Endothelial cell of umbilical vein (primary cell): ENCODE data around the gene KCTD19. TPM values are rescaled to one million over a fixed set of nuclear protein-coding genes. Genes with fewer than 3 reads are reported as not detected.

Experiments used
- BruUV-seq: library from RNA; stranded (reverse); fragments of 400-500 nt; replicated peaks from 2 replicates; lab custom pipeline; 2021; lab: Mats Ljungman, UMichigan
- CTCF ChIA-PET: fragments of 300-600, 350-600 bp; sonication (Branson Sonifier 250); formaldehyde crosslinking; loops from one replicate; lab custom pipeline; 2021; ENCODE audit warnings: antibody characterized with exemption, inconsistent platforms; lab: Charles Lee
- POLR2A ChIA-PET: fragments of 300-600, 350-600 bp; sonication (Branson Sonifier 250); formaldehyde crosslinking; loops from one replicate; lab custom pipeline; 2021; ENCODE audit warnings: antibody characterized with exemption, inconsistent platforms; lab: Charles Lee
- DNase-seq: peaks from one replicate; pipeline ENCODE4 v3.0.0-alpha.2; 2011; ENCODE audit warnings: low read depth, low spot score
- FAIRE-seq: peaks from 2 replicates; lab custom pipeline; 2011; peaks lifted over from hg19 to GRCh38; lab: Jason Lieb, UNC
- H2AFZ ChIP-seq: 2 replicates; pipeline ENCODE4 v1.6.0; 2012; ENCODE audit warnings: low read depth, low read length, control low read depth, inconsistent platforms
- H3K27ac ChIP-seq: 2 replicates; pipeline ENCODE4 v1.5.1; 2011; ENCODE audit warnings: low read depth, mild to moderate bottlenecking, control low read depth, low read length, moderate library complexity; ENCODE audit not compliant: insufficient read depth
- H3K27me3 ChIP-seq, 2 experiments: 2 replicates each; pipeline versions ENCODE4 v1.6.0 to v1.6.1; 2011; ENCODE audit warnings: low read length in 2 of 2, mixed read lengths in 1 of 2; ENCODE audit not compliant: control insufficient read depth in 2 of 2, insufficient read depth in 2 of 2
- H3K36me3 ChIP-seq, 2 experiments: 2 replicates in 1 of 2; 3 replicates in 1 of 2; pipeline ENCODE4 v1.5.1; 2011; ENCODE audit warnings: low read length in 2 of 2, mild to moderate bottlenecking in 1 of 2, moderate library complexity in 1 of 2; ENCODE audit not compliant: control insufficient read depth in 2 of 2, insufficient read depth in 2 of 2; ENCODE audit errors: extremely low read depth in 1 of 2
- H3K4me1 ChIP-seq: 3 replicates; pipeline ENCODE4 v1.5.1; 2011; ENCODE audit warnings: mild to moderate bottlenecking, low read length; ENCODE audit not compliant: control insufficient read depth, insufficient read depth; ENCODE audit errors: extremely low read depth
- H3K4me2 ChIP-seq: 2 replicates; pipeline ENCODE4 v1.6.1; 2011; ENCODE audit warnings: low read length, control low read depth, mixed read lengths; ENCODE audit not compliant: insufficient read depth
- H3K4me3 ChIP-seq, 3 experiments: fragments of 200-600 bp in 1 of 3; sonication (generic), shearing (Covaris generic) in 1 of 3; replicated peaks in 1 of 3; 2 replicates each; pipeline ENCODE4 v1.5.1; 2011 to 2016; ENCODE audit warnings: control low read depth in 3 of 3, low read length in 3 of 3, mild to moderate bottlenecking in 2 of 3, inconsistent platforms in 1 of 3, low read depth in 1 of 3, moderate library complexity in 1 of 3; ENCODE audit not compliant: insufficient read depth in 1 of 3
- H3K79me2 ChIP-seq: 2 replicates; pipeline ENCODE4 v1.6.0; 2012; ENCODE audit warnings: low read length, inconsistent platforms; ENCODE audit not compliant: control insufficient read depth, insufficient read depth
- H3K9ac ChIP-seq: replicated peaks from 2 replicates; pipeline ENCODE3; 2011; ENCODE audit warnings: low read length, control low read depth; ENCODE audit not compliant: insufficient read depth; ENCODE audit errors: extremely low read depth
- H3K9me1 ChIP-seq: replicated peaks from 3 replicates; pipeline ENCODE4 v1.6.0; 2011; ENCODE audit warnings: mild to moderate bottlenecking, low read length; ENCODE audit not compliant: control insufficient read depth, insufficient read depth; ENCODE audit errors: extremely low read depth
- H3K9me3 ChIP-seq: replicated peaks from 2 replicates; pipeline ENCODE4 v1.5.1; 2012; ENCODE audit warnings: low read length, inconsistent platforms; ENCODE audit not compliant: control insufficient read depth, insufficient read depth
- H4K20me1 ChIP-seq: replicated peaks from 2 replicates; pipeline ENCODE3; 2011; ENCODE audit warnings: mild to moderate bottlenecking, low read length; ENCODE audit not compliant: control insufficient read depth, insufficient read depth; ENCODE audit errors: extremely low read depth
- CTCF ChIP-seq, 2 donors: IDR thresholded peaks; 1 replicate in 1 of 2; 2 replicates in 1 of 2; pipeline ENCODE4 v1.5.1; 2011; ENCODE audit warnings: low read length in 2 of 2, mild to moderate bottlenecking in 2 of 2, moderate library complexity in 2 of 2, control low read depth in 1 of 2, inconsistent platforms in 1 of 2, low read depth in 1 of 2; ENCODE audit not compliant: insufficient read depth in 1 of 2; ENCODE audit errors: extremely low read depth in 1 of 2
- EZH2 ChIP-seq: IDR thresholded peaks from 2 replicates; pipeline ENCODE4 v1.6.1; 2012; ENCODE audit warnings: borderline replicate concordance, low read depth, mild to moderate bottlenecking, moderate library complexity, low read length, inconsistent platforms; ENCODE audit not compliant: severe bottlenecking
- FOS ChIP-seq: IDR thresholded peaks from 2 replicates; pipeline ENCODE4 v1.6.1; 2011; ENCODE audit warnings: mild to moderate bottlenecking, low read length, moderate library complexity, borderline replicate concordance; ENCODE audit not compliant: insufficient read depth
- GATA2 ChIP-seq: IDR thresholded peaks from 2 replicates; pipeline ENCODE4 v1.7.0; 2011; ENCODE audit warnings: low read depth, mild to moderate bottlenecking, moderate library complexity, mixed read lengths, low read length; ENCODE audit not compliant: insufficient read length, insufficient read depth
- JUN ChIP-seq: IDR thresholded peaks from 2 replicates; pipeline ENCODE4 v1.6.1; 2011; ENCODE audit warnings: borderline replicate concordance, low read depth; ENCODE audit not compliant: insufficient read length, insufficient read depth
- MAX ChIP-seq: IDR thresholded peaks from 2 replicates; pipeline ENCODE4 v1.6.1; 2011; ENCODE audit not compliant: insufficient read depth, insufficient read length
- MYC ChIP-seq: IDR thresholded peaks from one replicate; pipeline ENCODE4 v1.6.1; 2011; ENCODE audit warnings: mild to moderate bottlenecking, low read depth, low read length
- POLR2A ChIP-seq: IDR thresholded peaks from 2 replicates; pipeline ENCODE4 v1.6.1; 2012; ENCODE audit warnings: low read depth, mild to moderate bottlenecking, control low read depth, low read length
- POLR2AphosphoS5 ChIP-seq: IDR thresholded peaks from 2 replicates; pipeline ENCODE4 v1.6.1; 2012; ENCODE audit warnings: low read depth, mild to moderate bottlenecking, control low read depth, low read length, moderate library complexity; ENCODE audit not compliant: insufficient read depth
- dilution Hi-C: fragments of 300-500 bp; cut with MboI; formaldehyde crosslinking; loops from one replicate; pipeline ENCODE4 v1.15.0; 2019; ENCODE audit warnings: low sequenced_read_pairs; ENCODE audit not compliant: extremely low pct_ligation_motif_present
- intact Hi-C: fragments of 100-400 bp; cut with micrococcal nuclease; formaldehyde crosslinking; loops from one replicate; pipeline ENCODE4 v1.10.0; 2022
- polyA plus RNA-seq, 4 experiments: library from polyadenylated mRNA; depleted of rRNA in 3 of 4; stranded (reverse) in 3 of 4; unstranded in 1 of 4; fragments of >200 nt; gene quantifications; 2 replicates each; pipeline versions ENCODE4 v1.2.1 to v1.2.3, GENCODE V29; 2011 to 2012; ENCODE audit warnings: missing spikeins in 1 of 4
- total RNA-seq: library from RNA; stranded (reverse); gene quantifications from 2 replicates; pipeline ENCODE4 v1.2.3, GENCODE V29; 2021

KCTD19 gene
- total and polyA plus RNA-seq, 2 donors (not counting 3 experiments of a cell fraction or from before 2014, with no cell fraction given) = 0.21 to 0.44 TPM

- no peak for FAIRE-seq
- CTCF ChIA-PET = interaction anchor here (0.6 to 3.9 kb wide), 27 partner anchors 9 to 102 kb away, joined by 3 to 39 read pairs (median 5); partner anchors contain the start of genes TPPP3 and ZDHHC1
- no peak for DNase-seq
- Histone ChIP-seq H3K79me2 (no peaks in the 10 kb centered on the region), H3K4me1 (peaks cover 17% of the 10 kb centered on the region), H3K4me2 (peak overlapping the region; percentile 99), H4K20me1 (no peaks in the 10 kb centered on the region), H3K4me3 (peak overlapping the region; percentile 54 to 87 (median 83)), H2AFZ (peak overlapping the region; percentile 100), H3K9me1 (no peaks in the 10 kb centered on the region), H3K9me3 (no peaks in the 10 kb centered on the region), H3K27ac (peak overlapping the region; percentile 61), H3K36me3 (no peaks in the 10 kb centered on the region), H3K9ac (peak overlapping the region; percentile 84), H3K27me3 (peaks cover 12 to 15% of the 10 kb centered on the region in 2 experiments)
- no TSS peak for BruUV-seq
- TF ChIP-seq JUN (no peak), POLR2A (no peak), MAX (no peak), GATA2 (no peak), MYC (no peak), EZH2 (no peak), POLR2AphosphoS5 (no peak), FOS (no peak), CTCF (IDR thresholded peaks at IDR 0.05; ENCODE audit: extremely low read depth in 1 of 2, insufficient read depth in 1 of 2, low read depth in 1 of 2, low read length in 2 of 2) (no peak)
- dilution Hi-C loops = no loop called here
- intact Hi-C loops = loop anchor here (1.0 kb wide), 1 partner anchor 67 kb away; the partner anchor contains the start of gene TPPP3
- POLR2A ChIA-PET = no interaction called here
Measured at GRCh38 chr16:67326115-67326471, 448 bp downstream of the KCTD19 start.
